AG04449 (cell line): ENCODE measurements around the gene CA9.

Experiments
- CTCF ChIA-PET: fragments of 350-600 bp; formaldehyde crosslinking; extraction: SDS; loops from one replicate; lab custom pipeline; 2021; ENCODE audit warnings: antibody characterized with exemption; lab: Yijun Ruan, JAX
- POLR2A ChIA-PET: fragments of 400-600, 350-600 bp; formaldehyde crosslinking; extraction: SDS; loops from one replicate; lab custom pipeline; 2020; ENCODE audit warnings: antibody characterized with exemption, inconsistent platforms; lab: Yijun Ruan, JAX
- DNase-seq: peaks from one replicate; pipeline ENCODE4 v3.0.0-alpha.2; 2010; ENCODE audit warnings: low read depth, low spot score
- H3K4me3 ChIP-seq: 2 replicates; pipeline ENCODE4 v1.5.1; 2011; ENCODE audit warnings: low read depth, mild to moderate bottlenecking, control low read depth, low read length
- TF ChIP-seq, protein P1 (sequence below): IDR thresholded peaks from one replicate; pipeline ENCODE4 v1.5.1; 2011; ENCODE audit warnings: mild to moderate bottlenecking, moderate library complexity, low read length, control low read depth, inconsistent platforms; ENCODE audit not compliant: insufficient read depth; ENCODE audit errors: missing control alignments

Gene CA9

DNA sequence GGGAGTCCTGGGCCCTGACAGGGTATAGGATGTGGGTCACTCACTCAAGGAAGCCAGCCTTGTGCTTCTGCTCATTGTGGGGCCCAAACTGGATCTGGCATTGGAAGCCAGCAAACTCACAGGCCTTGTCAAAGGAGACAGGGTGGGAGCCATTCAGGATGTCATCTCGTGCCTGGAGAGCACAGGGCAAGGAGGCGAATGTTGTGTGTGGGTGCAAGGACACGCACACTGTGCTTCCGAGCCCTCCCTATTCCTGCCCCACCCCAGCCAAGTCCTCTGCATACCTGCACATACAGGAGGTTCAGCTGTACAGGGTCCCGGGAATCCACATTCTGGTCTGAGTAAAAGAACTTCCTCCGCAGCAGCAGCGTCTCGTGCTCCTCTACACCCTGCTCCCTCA, 50.2 kb downstream of the CA9 start:
- TF ChIP-seq, protein P1, sequence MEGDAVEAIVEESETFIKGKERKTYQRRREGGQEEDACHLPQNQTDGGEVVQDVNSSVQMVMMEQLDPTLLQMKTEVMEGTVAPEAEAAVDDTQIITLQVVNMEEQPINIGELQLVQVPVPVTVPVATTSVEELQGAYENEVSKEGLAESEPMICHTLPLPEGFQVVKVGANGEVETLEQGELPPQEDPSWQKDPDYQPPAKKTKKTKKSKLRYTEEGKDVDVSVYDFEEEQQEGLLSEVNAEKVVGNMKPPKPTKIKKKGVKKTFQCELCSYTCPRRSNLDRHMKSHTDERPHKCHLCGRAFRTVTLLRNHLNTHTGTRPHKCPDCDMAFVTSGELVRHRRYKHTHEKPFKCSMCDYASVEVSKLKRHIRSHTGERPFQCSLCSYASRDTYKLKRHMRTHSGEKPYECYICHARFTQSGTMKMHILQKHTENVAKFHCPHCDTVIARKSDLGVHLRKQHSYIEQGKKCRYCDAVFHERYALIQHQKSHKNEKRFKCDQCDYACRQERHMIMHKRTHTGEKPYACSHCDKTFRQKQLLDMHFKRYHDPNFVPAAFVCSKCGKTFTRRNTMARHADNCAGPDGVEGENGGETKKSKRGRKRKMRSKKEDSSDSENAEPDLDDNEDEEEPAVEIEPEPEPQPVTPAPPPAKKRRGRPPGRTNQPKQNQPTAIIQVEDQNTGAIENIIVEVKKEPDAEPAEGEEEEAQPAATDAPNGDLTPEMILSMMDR, result no peak
- CTCF ChIA-PET, result interaction anchor here (31.2 kb wide), 1 partner anchor 21 kb away, joined by 816 read pairs; the partner anchor contains the start of gene TPM2
- no peak overlapping the region for H3K4me3 ChIP-seq
- POLR2A ChIA-PET, result interaction anchor here (0.7 to 9.6 kb wide), 2 partner anchors 11 to 33 kb away, joined by 3 to 325 read pairs; partner anchors contain the start of gene TPM2
- DNase-seq, result no peak

DNA sequence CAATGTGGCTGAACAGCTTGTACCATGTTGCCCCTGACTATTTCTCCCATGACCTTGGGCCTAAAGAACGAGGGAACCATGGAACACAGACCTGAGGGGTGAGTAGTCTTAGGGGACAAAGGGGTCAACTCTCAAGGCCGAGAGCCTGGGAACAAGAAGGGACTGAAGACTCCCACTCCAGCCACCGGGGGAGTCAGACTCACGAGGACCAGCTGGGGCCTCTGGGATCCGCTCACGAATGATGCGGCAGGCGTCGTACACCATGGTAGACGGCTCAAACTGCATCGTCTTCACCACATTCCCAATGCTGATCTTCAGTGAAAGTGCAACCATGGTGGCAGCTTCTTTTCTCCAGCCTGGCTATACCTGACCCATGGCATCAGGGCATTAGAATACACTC, 51.6 kb downstream of the CA9 start:
- DNase-seq, result no peak
- POLR2A ChIA-PET, result interaction anchor here (4.0 to 9.6 kb wide), 2 partner anchors 9 to 35 kb away, joined by 36 to 325 read pairs; partner anchors contain the start of gene TPM2
- H3K4me3 ChIP-seq, result no peak overlapping the region
- TF ChIP-seq, protein P1, result no peak
- CTCF ChIA-PET, result interaction anchor here (0.9 to 31.2 kb wide), 3 partner anchors 23 to 121 kb away, joined by 3 to 816 read pairs (median 74); partner anchors contain the start of genes ARHGEF39, TESK1 and TPM2

DNA sequence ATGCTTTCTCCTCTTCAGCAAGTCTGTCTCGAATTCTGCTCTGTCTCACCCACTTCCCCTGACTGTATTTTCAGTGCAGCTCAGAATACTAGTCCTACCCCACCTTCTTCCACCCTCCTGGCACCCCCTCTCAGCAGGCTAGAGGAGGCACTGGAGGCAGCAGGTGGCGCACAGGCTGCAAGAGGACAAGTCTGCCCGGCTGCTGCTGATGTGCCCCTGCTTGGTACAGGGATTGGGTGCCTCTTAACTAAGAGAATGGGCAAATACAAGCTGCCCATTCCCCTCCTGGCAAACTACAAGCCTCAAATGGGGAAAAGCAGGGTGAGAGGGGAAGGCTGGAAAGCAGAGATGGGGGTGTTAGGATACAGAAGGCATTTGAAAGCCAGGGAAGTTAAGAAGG, 53.2 kb downstream of the CA9 start:
- TF ChIP-seq, protein P1, result peak; percentile 36
- DNase-seq, result no peak
- peak overlapping the region; percentile 87 for H3K4me3 ChIP-seq
- ChIA-PET CTCF (interaction anchor here (0.7 to 31.2 kb wide), 8 partner anchors 9 to 99 kb away, joined by 3 to 816 read pairs (median 11); partner anchors contain the start of genes ARHGEF39, CCDC107, RMRP and TPM2), POLR2A (interaction anchor here (0.6 to 9.6 kb wide), 6 partner anchors 11 to 86 kb away, joined by 3 to 325 read pairs (median 24); partner anchors contain the start of genes GBA2, RGP1 and TPM2)

DNA sequence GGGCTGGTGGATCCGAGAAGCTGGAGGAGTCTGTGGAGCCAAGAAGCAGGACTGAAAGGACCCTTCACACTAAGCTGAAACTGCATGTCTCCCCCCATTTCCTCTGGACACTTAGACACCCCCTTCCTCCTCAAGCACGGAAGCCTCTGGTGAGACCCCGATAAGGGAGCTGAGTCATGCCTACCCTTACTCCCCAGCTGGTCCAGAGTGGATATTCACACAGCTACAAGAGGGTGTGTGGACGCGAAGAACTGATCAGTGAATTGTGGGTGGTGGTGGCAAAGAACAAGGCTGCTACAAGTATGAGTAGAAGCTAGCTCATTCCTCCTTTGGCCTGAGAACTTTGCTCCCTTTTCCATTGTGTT, 53.9 kb downstream of the CA9 start:
- TF ChIP-seq, protein P1, result no peak
- H3K4me3 ChIP-seq, result peak overlapping the region; percentile 87
- ChIA-PET CTCF (interaction anchor here (0.7 to 31.2 kb wide), 8 partner anchors 10 to 81 kb away, joined by 3 to 816 read pairs (median 11); partner anchors contain the start of genes ARHGEF39, CCDC107, RMRP and TPM2), POLR2A (interaction anchor here (0.6 to 9.6 kb wide), 18 partner anchors 8 to 310 kb away, joined by 3 to 325 read pairs (median 7); partner anchors contain the start of genes ARHGEF39, CCDC107, GBA2 and HINT2)
- no peak for DNase-seq

DNA sequence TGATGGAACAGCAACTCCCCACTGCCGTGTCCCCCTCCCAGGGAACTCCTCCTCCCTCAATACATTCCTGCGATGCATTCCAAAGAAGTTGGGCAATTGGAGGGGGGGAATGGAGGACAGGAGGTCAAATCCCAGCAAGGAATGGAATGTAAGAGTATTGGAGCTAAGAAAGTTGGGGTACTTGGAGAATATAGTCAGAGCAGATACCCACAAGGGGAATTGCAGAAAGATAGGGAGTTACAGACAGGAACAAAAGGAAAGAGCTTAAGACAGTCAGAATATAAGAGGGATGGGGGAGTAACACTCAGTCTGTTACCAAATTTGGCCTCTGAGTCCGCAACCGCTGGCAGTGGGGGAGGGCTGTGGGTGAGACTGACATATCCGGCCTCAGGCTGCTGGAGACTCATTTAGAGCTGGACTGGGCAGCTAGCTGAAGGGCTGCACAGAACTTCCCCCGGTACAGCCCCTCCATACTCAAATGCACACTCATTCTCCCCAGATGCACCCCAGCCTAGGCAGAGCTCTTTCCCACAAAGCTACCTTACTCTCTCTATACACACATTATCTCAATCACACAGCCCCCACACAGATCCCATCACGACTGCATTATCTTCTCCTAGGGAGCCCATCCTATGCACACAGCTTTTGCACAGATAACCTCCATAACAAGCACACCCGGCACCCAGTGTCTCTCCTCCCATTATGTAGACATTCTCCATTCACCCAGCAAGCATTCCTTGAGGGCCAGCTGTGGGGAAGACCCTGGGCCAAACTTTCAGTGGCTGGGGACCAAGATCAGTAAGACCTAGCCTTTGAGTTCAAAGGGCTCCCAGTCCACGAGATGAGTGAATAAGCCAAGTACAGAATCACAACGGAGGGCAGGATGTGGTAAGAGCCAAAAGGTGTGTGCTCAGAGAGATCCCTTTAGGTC, 54.6 kb downstream of the CA9 start:
- H3K4me3 ChIP-seq, result peak overlapping the region; percentile 87
- ChIA-PET POLR2A (interaction anchor here (0.6 to 9.6 kb wide), 24 partner anchors 9 to 1093 kb away, joined by 3 to 325 read pairs (median 5); partner anchors contain the start of genes ARHGEF39, CCDC107, GBA2 and HINT2), CTCF (interaction anchor here (1.0 to 31.2 kb wide), 9 partner anchors 9 to 86 kb away, joined by 3 to 816 read pairs (median 9); partner anchors contain the start of genes ARHGEF39, CCDC107, HINT2 and RMRP)
- peak; percentile 68 for DNase-seq
- TF ChIP-seq, protein P1, result no peak
